Nephron progenitor cell (in vitro differentiated cells): ENCODE results near the gene ZNF317.
A peak's percentile ranks its signal among the peaks of the same experiment; 100 is the strongest.
"Not testable (repeated sequence)": the region's sequence is repeated elsewhere in the genome, so short reads cannot be mapped to it uniquely, and the experiment has no call there.

Experiments
- DNase-seq: peaks from one replicate; pipeline ENCODE4 v3.0.0; 2021
- H3K27ac Mint-ChIP-seq: 2 replicates; pipeline ENCODE4 v1.8.0; 2021; ENCODE audit warnings: mild to moderate bottlenecking, moderate library complexity, mixed read lengths
- H3K27me3 Mint-ChIP-seq: 2 replicates; pipeline ENCODE4 v1.8.0; 2021; ENCODE audit warnings: mild to moderate bottlenecking, low read depth, mixed read lengths; ENCODE audit not compliant: poor library complexity
- H3K36me3 Mint-ChIP-seq: 2 replicates; pipeline ENCODE4 v1.8.0; 2021; ENCODE audit warnings: low read depth, mixed read lengths
- H3K4me1 Mint-ChIP-seq: 2 replicates; pipeline ENCODE4 v1.8.0; 2021; ENCODE audit warnings: mixed read lengths
- H3K4me3 Mint-ChIP-seq: 2 replicates; pipeline ENCODE4 v1.8.0; 2021; ENCODE audit warnings: mild to moderate bottlenecking, moderate library complexity, mixed read lengths
- H3K9me3 Mint-ChIP-seq: 2 replicates; pipeline ENCODE4 v1.8.0; 2021; ENCODE audit warnings: mild to moderate bottlenecking, moderate library complexity, mixed read lengths
- CTCF ChIP-seq: fragments of 200-600 bp; sonication (generic); IDR thresholded peaks from 2 replicates; pipeline ENCODE4 v1.5.0; 2021; ENCODE audit warnings: antibody characterized with exemption

ZNF317 gene

GRCh38 chr19:9175326-9175725 is 35.1 kb downstream of the ZNF317 start:
- DNase-seq, result no peak
- peaks cover 31% of the 10 kb centered on the region for H3K36me3 Mint-ChIP-seq
- H3K4me3 Mint-ChIP-seq, result no peak overlapping the region
- H3K4me1 Mint-ChIP-seq, result no peaks in the 10 kb centered on the region
- no peak for TF ChIP-seq CTCF
- no peaks in the 10 kb centered on the region for H3K27me3 Mint-ChIP-seq
- H3K9me3 Mint-ChIP-seq, result peaks cover 42% of the 10 kb centered on the region
- H3K27ac Mint-ChIP-seq, result no peak overlapping the region

GRCh38 chr19:9178901-9179300 is 38.7 kb downstream of the ZNF317 start, which contains the start of gene OR7D2:
TSS of gene OR7D2 (plus strand) at chr19:9178979. CDS start at chr19:9185782, 6,803 bp downstream.
- no peak within 1 kb of the TSS for H3K4me3 Mint-ChIP-seq
- no peaks in the 10 kb centered on the region for H3K27me3 Mint-ChIP-seq
- no peaks in the 10 kb centered on the region for H3K4me1 Mint-ChIP-seq
- peaks cover 36% of the 10 kb centered on the region for H3K36me3 Mint-ChIP-seq
- H3K9me3 Mint-ChIP-seq, result peaks cover 49% of the 10 kb centered on the region
- peak within 1 kb of the TSS; percentile 11 for H3K27ac Mint-ChIP-seq
- no peak for DNase-seq
- no peak for TF ChIP-seq CTCF

GRCh38 chr19:9183000-9183399 is 42.8 kb downstream of the ZNF317 start:
- no peak for DNase-seq
- H3K4me1 Mint-ChIP-seq, result no peaks in the 10 kb centered on the region
- TF ChIP-seq CTCF, result no peak
- H3K27me3 Mint-ChIP-seq, result no peaks in the 10 kb centered on the region
- no peak overlapping the region for H3K4me3 Mint-ChIP-seq
- peaks cover 29% of the 10 kb centered on the region for H3K36me3 Mint-ChIP-seq
- H3K9me3 Mint-ChIP-seq, result peaks cover 48% of the 10 kb centered on the region
- H3K27ac Mint-ChIP-seq, result no peak overlapping the region

GRCh38 chr19:9187191-9187590 is 47.0 kb downstream of the ZNF317 start:
- Mint-ChIP-seq H3K27ac (no peak overlapping the region), H3K4me3 (no peak overlapping the region), H3K4me1 (no peaks in the 10 kb centered on the region), H3K36me3 (peaks cover 29% of the 10 kb centered on the region), H3K27me3 (peaks cover 10% of the 10 kb centered on the region), H3K9me3 (peaks cover 61% of the 10 kb centered on the region)
- no peak for TF ChIP-seq CTCF
- no peak for DNase-seq

GRCh38 chr19:9189535-9189934 is 49.3 kb downstream of the ZNF317 start:
- H3K36me3 Mint-ChIP-seq, result peaks cover 21% of the 10 kb centered on the region
- no peaks in the 10 kb centered on the region for H3K4me1 Mint-ChIP-seq
- no peak for DNase-seq
- H3K4me3 Mint-ChIP-seq, result no peak overlapping the region
- peaks cover 58% of the 10 kb centered on the region for H3K9me3 Mint-ChIP-seq
- H3K27me3 Mint-ChIP-seq, result peaks cover 10% of the 10 kb centered on the region
- H3K27ac Mint-ChIP-seq, result no peak overlapping the region
- TF ChIP-seq CTCF, result no peak

GRCh38 chr19:9198044-9198443 is 57.8 kb downstream of the ZNF317 start:
- peaks cover 53% of the 10 kb centered on the region for H3K9me3 Mint-ChIP-seq
- not testable (repeated sequence) for H3K27me3 Mint-ChIP-seq, H3K4me1 Mint-ChIP-seq, H3K36me3 Mint-ChIP-seq, H3K27ac Mint-ChIP-seq, DNase-seq, H3K4me3 Mint-ChIP-seq
